Measurements from ENCODE around the gene HTR7. TPM values are rescaled to one million over a fixed set of nuclear protein-coding genes. Genes with fewer than 3 reads are reported as not detected.

HTR7 gene
- total and polyA plus RNA-seq, 2 of the 4 experiments (the other 2 are of a cell fraction), result 0.43 to 0.72 TPM

DNA sequence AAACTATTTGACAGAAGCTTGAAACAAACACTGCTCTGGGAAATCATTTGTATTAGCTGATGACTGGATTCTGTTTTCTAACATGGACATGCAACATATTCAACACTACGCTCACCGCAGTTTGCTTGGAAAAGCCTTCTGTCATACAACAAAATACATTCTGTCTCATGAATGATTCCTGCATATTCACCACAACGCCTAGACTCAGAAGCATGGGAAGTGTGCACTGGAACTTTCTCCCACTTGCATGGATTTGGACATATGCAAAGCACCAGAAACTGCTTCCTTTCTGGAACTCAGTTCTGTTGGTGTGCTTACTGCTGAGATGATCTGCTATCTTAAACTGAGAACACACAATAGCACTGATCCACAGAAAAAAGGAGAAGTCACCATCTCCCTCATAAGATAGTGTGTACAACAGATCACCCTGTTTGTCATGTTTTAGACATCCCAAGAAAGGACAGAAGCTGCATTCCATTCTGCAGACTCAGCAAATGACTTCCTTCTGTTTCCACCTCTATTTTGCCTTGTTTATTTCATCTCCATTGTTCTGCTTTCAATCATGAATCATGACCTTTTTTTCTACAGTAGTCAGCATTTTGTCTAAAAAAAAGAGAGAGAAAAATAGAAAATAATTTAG, 115.8 kb downstream of the HTR7 start:
- H2AK9ac ChIP-seq (replicated peaks; ENCODE audit: low read depth, low read length, poor library complexity), result no peak overlapping the region
- H3K79me1 ChIP-seq (ENCODE audit: low read depth in 1 of 2, low read length in 2 of 2), result no peaks in the 10 kb centered on the region
- no peak overlapping the region for H3K14ac ChIP-seq (replicated peaks; ENCODE audit: low read depth, low read length)
- H3K9ac ChIP-seq (ENCODE audit: low read depth, low read length), result no peak overlapping the region
- ATAC-seq (ENCODE audit: low read depth) (no peak), DNase-seq (peak; percentile 0)
- no peak overlapping the region for H3K23ac ChIP-seq (ENCODE audit: low read depth, low read length)
- H3K18ac ChIP-seq (ENCODE audit: low read depth, low read length), result no peak overlapping the region
- H2BK5ac ChIP-seq (ENCODE audit: low read depth, low read length, poor library complexity, severe bottlenecking), result no peak overlapping the region
- H2BK120ac ChIP-seq (ENCODE audit: low read depth, low read length), result no peak overlapping the region
- H3K27me3 ChIP-seq (ENCODE audit: control insufficient read depth, insufficient read depth, low read length), result no peaks in the 10 kb centered on the region
- no peak overlapping the region for H4K8ac ChIP-seq (ENCODE audit: low read depth in 2 of 2, low read length in 2 of 2)
- H4K5ac ChIP-seq (ENCODE audit: low read depth, low read length), result no peak overlapping the region
- no peaks in the 10 kb centered on the region for H4K20me1 ChIP-seq (ENCODE audit: insufficient read depth, low read length)
- WGBS, 2 experiments (ENCODE audit: extremely low coverage in 2 of 2, insufficient read length in 1 of 2), result 90% methylated on average over 2 of the region's 3 CpGs; no CpG with 5 or more reads in 1 of the 2 experiments
- no peak overlapping the region for H2AK5ac ChIP-seq (ENCODE audit: low read depth, low read length)
- H2BK15ac ChIP-seq (ENCODE audit: low read depth, low read length), result no peak overlapping the region
- H3K36me3 ChIP-seq (ENCODE audit: control insufficient read depth, insufficient read depth, low read length), result no peaks in the 10 kb centered on the region
- H3K4me2 ChIP-seq (ENCODE audit: low read depth, low read length), result no peak overlapping the region
- H4K91ac ChIP-seq (ENCODE audit: insufficient read depth, low read depth, low read length), result no peak overlapping the region
- TF ChIP-seq, protein P1, sequence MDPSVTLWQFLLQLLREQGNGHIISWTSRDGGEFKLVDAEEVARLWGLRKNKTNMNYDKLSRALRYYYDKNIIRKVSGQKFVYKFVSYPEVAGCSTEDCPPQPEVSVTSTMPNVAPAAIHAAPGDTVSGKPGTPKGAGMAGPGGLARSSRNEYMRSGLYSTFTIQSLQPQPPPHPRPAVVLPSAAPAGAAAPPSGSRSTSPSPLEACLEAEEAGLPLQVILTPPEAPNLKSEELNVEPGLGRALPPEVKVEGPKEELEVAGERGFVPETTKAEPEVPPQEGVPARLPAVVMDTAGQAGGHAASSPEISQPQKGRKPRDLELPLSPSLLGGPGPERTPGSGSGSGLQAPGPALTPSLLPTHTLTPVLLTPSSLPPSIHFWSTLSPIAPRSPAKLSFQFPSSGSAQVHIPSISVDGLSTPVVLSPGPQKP (IDR thresholded peaks at IDR 0.05; ENCODE audit: borderline replicate concordance, low read depth, low read length), result no peak
- TF ChIP-seq POLR2A (IDR thresholded peaks at IDR 0.05; ENCODE audit: low read depth, low read length) (no peak), MAFK (IDR thresholded peaks at IDR 0.05; ENCODE audit: low read depth, low read length) (peak; percentile 91), RCOR1 (IDR thresholded peaks at IDR 0.05; ENCODE audit: insufficient replicate concordance, low read length) (no peak), MAZ (IDR thresholded peaks at IDR 0.05; ENCODE audit: borderline replicate concordance, low read depth, low read length) (no peak)
- no TSS peak for BruUV-seq (replicated peaks)
- no peak overlapping the region for H3K56ac ChIP-seq (ENCODE audit: extremely low read depth, insufficient read depth, low read length)
- no peak overlapping the region for H2AFZ ChIP-seq (replicated peaks; ENCODE audit: low read length, poor library complexity)
- no peak overlapping the region for H2BK20ac ChIP-seq (ENCODE audit: low read depth, low read length)
- no peak overlapping the region for H3K27ac ChIP-seq (ENCODE audit: insufficient read depth, low read length)
- intact Hi-C loops (cut with micrococcal nuclease) (no loop called here), in situ Hi-C loops (cut with MboI; ENCODE audit: low sequenced_read_pairs) (no loop called here), dilution Hi-C loops (cut with HindIII; ENCODE audit: low sequenced_read_pairs, unreplicated experiment) (no loop called here)
- ChIA-PET CTCF (interaction anchor here (1.4 kb wide), 1 partner anchor 130 kb away, joined by 3 read pairs; the partner anchor contains the start of gene RPP30), POLR2A (ENCODE audit: unreplicated experiment) (no interaction called here)
- H3K4me1 ChIP-seq (ENCODE audit: control insufficient read depth, insufficient read depth, low read length), result no peaks in the 10 kb centered on the region
- no peak overlapping the region for H3K4me3 ChIP-seq (ENCODE audit: insufficient read depth, low read depth, low read length)
- no peaks in the 10 kb centered on the region for H3K9me1 ChIP-seq (ENCODE audit: insufficient read depth, low read length)
- no peaks in the 10 kb centered on the region for H3K9me3 ChIP-seq (ENCODE audit: control insufficient read depth, insufficient read depth, low read length)
- H3K4ac ChIP-seq (ENCODE audit: low read depth, low read length), result no peak overlapping the region

Measured in IMR-90 (cell line).